Heart right ventricle (tissue), 16 donors: ENCODE data around the gene CFAP61. TPM values are rescaled to one million over a fixed set of nuclear protein-coding genes. Genes with fewer than 3 reads are reported as not detected.
A peak's percentile ranks its signal among the peaks of the same experiment; 100 is the strongest.

Experiments
- ATAC-seq, 8 donors: fragments of 200-7000 bp; cut with Tn5 transposase; one replicate each; pipeline ENCODE4 v1.9.1; 2020; ENCODE audit warnings: mild to moderate bottlenecking in 8 of 8, moderate library complexity in 8 of 8, moderate number of reproducible peaks in 1 of 8
- DNase-seq, 2 donors: peaks; one replicate each; pipeline ENCODE4 v3.0.0-alpha.2; 2020
- H3K27ac ChIP-seq, 10 donors: fragments of 200-600 bp; sonication (generic) in 2 of 10; one replicate each; pipeline versions ENCODE4 v1.5.0 to v1.8.0; 2020 to 2022; ENCODE audit warnings: mild to moderate bottlenecking in 3 of 10
- H3K27me3 ChIP-seq, 7 donors: fragments of 200-600 bp; one replicate each; pipeline ENCODE4 v1.8.0; 2021 to 2022; ENCODE audit warnings: mild to moderate bottlenecking in 2 of 7
- H3K36me3 ChIP-seq, 9 donors: fragments of 200-600 bp; sonication (generic) in 1 of 9; one replicate each; pipeline versions ENCODE4 v1.5.0 to v1.8.0; 2020 to 2022; ENCODE audit warnings: mild to moderate bottlenecking in 2 of 9
- H3K4me1 ChIP-seq, 9 donors: fragments of 200-600 bp; sonication (generic) in 1 of 9; one replicate each; pipeline versions ENCODE4 v1.5.0 to v1.8.0; 2020 to 2022; ENCODE audit warnings: mild to moderate bottlenecking in 4 of 9
- H3K4me3 ChIP-seq, 10 donors: fragments of 200-600 bp; sonication (generic) in 2 of 10; one replicate each; pipeline versions ENCODE4 v1.5.0 to v1.8.0; 2020 to 2022; ENCODE audit warnings: mild to moderate bottlenecking in 7 of 10, moderate library complexity in 2 of 10
- H3K9me3 ChIP-seq, 11 donors: fragments of 200-600 bp in 10 of 11; sonication (generic) in 2 of 11; one replicate each; pipeline versions ENCODE4 v1.5.0 to v1.8.0; 2013 to 2022; ENCODE audit warnings: mild to moderate bottlenecking in 2 of 11, control low read depth in 1 of 11, moderate library complexity in 1 of 11
- CTCF ChIP-seq, 9 donors: fragments of 200-600 bp; sonication (generic) in 2 of 9; IDR thresholded peaks; one replicate each; pipeline versions ENCODE4 v1.5.0 to v1.8.0; 2021 to 2022; ENCODE audit warnings: antibody characterized with exemption in 9 of 9, mild to moderate bottlenecking in 5 of 9, moderate library complexity in 1 of 9
- WGBS, 2 donors: extraction: QIAGEN DNeasy Blood & Tissue Kit; methylation state at CpG; one replicate each; pipeline ENCODE4 v1.1.7; 2013; ENCODE audit warnings: inconsistent platforms in 1 of 2; 5-methylcytosine and 5-hydroxymethylcytosine counted together
- intact Hi-C, 10 donors: fragments of 100-400 bp; cut with DNase I; formaldehyde crosslinking; loops; one replicate each; pipeline versions ENCODE4 v1.11.1 to v1.14.2; 2022
- polyA plus RNA-seq, 2 donors: library from polyadenylated mRNA; stranded (reverse); fragments of 200-250 nt; gene quantifications; one replicate each; pipeline ENCODE4 v1.2.3, GENCODE V29; 2013
- total RNA-seq, 10 donors: library from RNA; stranded (reverse); fragmentation: NEBNext Ultra II Directional in 3 of 10; extraction: Animal tissue kit (Norgen Biotek cat#: 25700) in 3 of 10; gene quantifications; one replicate each; pipeline versions ENCODE4 v1.2.1 to v1.2.4, GENCODE V29; 2021 to 2023
- donor health status: Arrhythmogenic right ventricular cardiomyopathy.
- donor health status: ischemic (EF 13 %, LVEDD 7.1; RV severe dilation, severe dysfunction).
- donor health status: healthy with polysubstance abuse.
- donor health status: DM: no; HTN: yes; CAD: no.
- donor health status: DM: no; HTN: no; CAD: no.
- donor health status: ischemic (EF 25% LVEDD 6.9; RV normal size, moderate dysfunction).
- donor health status: ischemic (EF 25% LVEDD 5.7; RV mildly dilated, moderate dysfunction).
- donor health status: healthy.
- donor health status: DM: yes; HTN: yes; CAD: no.
- donor health status: Ischemic cardiomyopathy.
- donor health status: ischemic (EF 35%, LVEDD 5.7; RV mildly dilated, moderate dysfunction).
- donor health status: nonischemic (EF 11% LVEDD 7.7; RV severe dilation, severe dysfunction).
- donor health status: DM: yes; HTN: yes; CAD: no.
- donor health status: PGD.
- donor health status: ischemic (EF 29% LVEDD 5.4; RV normal size, mild dysfunction).
- donor health status: nonischemic (EF 23%, LVEDD 6.1; RV moderate dilation, normal function).

The CFAP61 gene
- total and polyA plus RNA-seq, 12 donors: 8.2 to 140 (median 60.6) TPM

- DNase-seq (no peak), ATAC-seq (peak in 2 of 8 donors; percentile 7 to 16)
- no peaks in the 10 kb centered on the region for H3K9me3 ChIP-seq
- 1 to 2% methylated on average over 13 of the region's 13 CpGs for WGBS, 2 donors
- no peak for TF ChIP-seq CTCF (IDR thresholded peaks at IDR 0.05)
- H3K36me3 ChIP-seq: peaks cover 0 to 42% (median 36%) of the 10 kb centered on the region in 9 donors
- no peaks in the 10 kb centered on the region for H3K27me3 ChIP-seq
- intact Hi-C loops: loop anchor here in 1 of 10 donors (10.0 kb wide), 1 partner anchor 357 kb away; no protein-coding TSS in a partner anchor
- H3K4me1 ChIP-seq: peaks cover 3 to 22% (median 14%) of the 10 kb centered on the region in 9 donors
- peak overlapping the region in 9 of 10 donors; percentile 73 to 95 (median 85) for H3K27ac ChIP-seq
- peak overlapping the region; percentile 72 to 99 (median 90) for H3K4me3 ChIP-seq
Observed at GRCh38 chr20:20051767-20052073, 612 bp upstream of the CFAP61 start.

DNA sequence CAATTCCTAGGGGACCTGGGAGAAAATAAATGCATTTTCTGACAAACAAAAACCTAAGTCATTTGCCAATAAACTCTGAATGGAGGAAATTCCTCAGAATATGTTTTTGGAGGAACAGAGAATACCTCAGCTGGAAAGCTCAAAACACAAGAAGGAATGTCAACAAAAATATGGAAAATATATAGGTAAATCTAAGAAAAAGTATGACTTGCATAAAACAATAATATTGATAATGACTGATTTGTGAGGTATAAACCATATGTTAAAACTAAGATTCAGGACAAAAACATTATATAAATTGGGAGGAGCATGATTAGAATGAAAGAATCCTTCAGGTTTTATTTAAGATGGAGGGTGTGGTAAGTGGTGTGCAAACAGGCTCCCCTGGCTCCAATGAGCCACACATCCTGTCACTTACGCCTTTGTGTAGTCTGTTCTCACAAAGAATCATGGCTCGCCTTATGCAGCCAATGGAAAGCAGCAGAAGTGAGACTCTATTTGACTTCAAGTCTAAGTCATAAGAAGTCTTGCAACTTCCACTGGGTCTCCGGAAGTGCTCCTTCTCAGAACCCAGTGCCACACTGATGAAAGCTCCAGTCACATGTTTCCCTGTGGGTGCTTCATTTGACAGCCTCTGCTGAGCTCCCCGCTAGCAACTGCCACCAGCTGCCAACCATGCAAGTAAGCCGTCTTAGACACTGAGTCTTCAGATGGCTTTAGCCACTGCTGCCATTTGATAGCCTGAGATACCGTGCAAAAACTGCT lies 8.1 kb downstream of the CFAP61 start:
- Histone ChIP-seq H3K27me3 (peaks cover 0 to 15% (median 0%) of the 10 kb centered on the region in 7 donors), H3K36me3 (no peaks in the 10 kb centered on the region), H3K4me3 (no peak overlapping the region), H3K27ac (no peak overlapping the region), H3K9me3 (no peaks in the 10 kb centered on the region), H3K4me1 (peaks cover 0 to 3% (median 0%) of the 10 kb centered on the region in 9 donors)
- WGBS, 2 donors: 79 to 86% methylated on average over 6 of the region's 6 CpGs
- no peak for ATAC-seq
- DNase-seq: no peak
- TF ChIP-seq CTCF (IDR thresholded peaks at IDR 0.05): no peak
- intact Hi-C loops: no loop called here

DNA sequence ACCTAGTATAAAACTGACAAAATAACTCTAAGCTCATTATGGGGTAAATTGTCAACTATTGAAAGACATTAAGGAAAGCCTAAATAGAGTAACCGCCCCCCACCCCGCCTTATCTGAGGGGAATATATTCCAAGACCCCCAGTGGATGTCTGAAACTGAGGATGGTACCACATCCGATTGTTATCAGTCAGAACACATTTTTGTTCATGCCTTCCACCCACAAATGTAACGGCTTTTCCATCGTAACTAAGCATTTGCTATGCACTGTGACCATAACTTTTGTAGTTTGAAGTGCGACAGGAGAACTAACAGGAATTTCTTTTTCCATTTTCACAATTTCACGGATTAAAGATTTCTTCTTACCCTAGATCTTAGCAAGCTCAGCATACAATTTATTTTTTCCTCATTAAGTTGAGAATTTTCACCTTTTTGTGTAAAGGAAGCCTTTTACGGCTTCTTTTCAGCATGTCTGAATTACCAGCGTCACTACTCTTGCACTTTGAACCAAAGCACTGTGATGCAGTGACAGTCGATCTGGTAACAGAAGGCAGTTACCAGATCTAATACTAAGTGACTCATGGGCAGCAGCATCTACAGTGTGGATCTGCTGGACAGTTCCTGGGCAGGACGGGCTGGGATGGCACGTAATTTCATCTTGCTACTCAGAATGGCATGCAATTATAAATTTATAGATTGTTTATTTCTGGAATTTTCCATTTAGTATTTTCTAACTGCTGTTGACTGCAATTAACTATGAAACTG lies 11.8 kb downstream of the CFAP61 start:
- Histone ChIP-seq H3K27ac (no peak overlapping the region), H3K9me3 (no peaks in the 10 kb centered on the region), H3K4me1 (no peaks in the 10 kb centered on the region), H3K36me3 (no peaks in the 10 kb centered on the region), H3K27me3 (peaks cover 0 to 15% (median 0%) of the 10 kb centered on the region in 7 donors), H3K4me3 (no peak overlapping the region)
- DNase-seq (no peak), ATAC-seq (no peak)
- intact Hi-C loops: no loop called here
- 70 to 71% methylated on average over 12 of the region's 12 CpGs for WGBS, 2 donors
- TF ChIP-seq CTCF (IDR thresholded peaks at IDR 0.05): no peak

- DNase-seq (no peak), ATAC-seq (no peak)
- 95 to 96% methylated on average over 1 of the region's 1 CpG for WGBS, 2 donors
- Histone ChIP-seq H3K36me3 (no peaks in the 10 kb centered on the region), H3K27ac (no peak overlapping the region), H3K9me3 (no peaks in the 10 kb centered on the region), H3K4me1 (no peaks in the 10 kb centered on the region), H3K4me3 (no peak overlapping the region), H3K27me3 (peaks cover 0 to 15% (median 0%) of the 10 kb centered on the region in 7 donors)
- intact Hi-C loops: no loop called here
- TF ChIP-seq CTCF (IDR thresholded peaks at IDR 0.05): no peak
Observed at GRCh38 chr20:20065361-20065760, 13.0 kb downstream of the CFAP61 start.
